Peyer's patch (tissue), 4 donors: ENCODE results near the gene DDX42. TPM values are rescaled to one million over a fixed set of nuclear protein-coding genes. Genes with fewer than 3 reads are reported as not detected.
A peak's percentile ranks its signal among the peaks of the same experiment; 100 is the strongest.

Experiments
- DNase-seq, 3 donors: peaks; one replicate each; pipeline ENCODE4 v3.0.0-alpha.2; 2017 to 2019
- H3K27ac ChIP-seq, 4 donors: fragments of 200-600 bp; sonication (generic); one replicate each; pipeline ENCODE4 v1.5.1; 2016 to 2019
- H3K27me3 ChIP-seq, 2 donors: fragments of 200-600 bp; sonication (generic); one replicate each; pipeline ENCODE4 v1.5.1; 2019
- H3K36me3 ChIP-seq, 3 donors: fragments of 200-600 bp; sonication (generic); one replicate each; pipeline ENCODE4 v1.5.1; 2016 to 2019
- H3K4me1 ChIP-seq, 4 donors: fragments of 200-600 bp; sonication (generic); one replicate each; pipeline ENCODE4 v1.5.1; 2016 to 2019
- H3K4me3 ChIP-seq, 4 donors: fragments of 200-600 bp; sonication (generic); 1 replicate in 3 of 4; 2 replicates in 1 of 4; pipeline ENCODE4 v1.5.1; 2016 to 2019; ENCODE audit warnings: mild to moderate bottlenecking in 1 of 4
- H3K9me3 ChIP-seq, 4 donors: fragments of 200-600 bp; sonication (generic); one replicate each; pipeline ENCODE4 v1.5.1; 2016 to 2019; ENCODE audit warnings: mild to moderate bottlenecking in 1 of 4
- POLR2A ChIP-seq, 2 donors: fragments of 450-650 bp; IDR thresholded peaks; one replicate each; pipeline ENCODE4 v1.5.1; 2017; ENCODE audit warnings: antibody characterized with exemption in 2 of 2, mild to moderate bottlenecking in 2 of 2, moderate library complexity in 2 of 2
- total RNA-seq, 4 donors: library from RNA; depleted of rRNA; stranded (reverse); fragments of >200 nt; gene quantifications; one replicate each; pipeline ENCODE4 v1.1.0, GENCODE V29; 2016
- TF ChIP-seq, protein P1 (sequence below), 6 experiments: fragments of 450-650 bp in 4 of 6; fragments of 200-600 bp in 2 of 6; sonication (generic) in 1 of 6; IDR thresholded peaks; one replicate each; pipeline ENCODE4 v1.5.1; 2017 to 2019; ENCODE audit warnings: antibody characterized with exemption in 6 of 6, mild to moderate bottlenecking in 3 of 6, moderate library complexity in 1 of 6

The DDX42 gene
- total RNA-seq, 4 donors from 2014 or later = 78.5 to 334 (median 148) TPM

DNA sequence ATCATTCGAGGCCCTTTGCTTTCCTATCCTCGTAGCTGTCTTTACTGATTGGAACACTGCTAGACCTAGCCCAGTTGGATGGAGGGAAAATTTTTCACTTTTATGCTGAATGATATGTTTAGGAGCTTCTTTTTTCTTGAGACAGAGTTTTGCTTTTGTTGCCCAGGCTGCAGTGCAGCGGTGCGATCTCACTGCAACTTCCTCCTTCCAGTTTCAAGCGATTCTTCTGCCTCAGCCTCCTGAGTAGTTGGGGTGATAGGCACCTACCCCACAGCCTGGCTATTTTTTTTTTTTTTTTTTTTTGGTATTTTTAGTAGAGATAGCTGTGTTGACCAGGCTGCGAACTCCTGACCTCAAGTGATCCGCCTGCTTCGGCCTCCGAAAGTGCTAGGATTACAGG is 36.0 kb downstream of the DDX42 start:
- Histone ChIP-seq H3K9me3 (no peaks in the 10 kb centered on the region), H3K36me3 (peaks cover 0 to 99% (median 0%) of the 10 kb centered on the region in 3 donors), H3K27ac (no peak overlapping the region), H3K27me3 (no peaks in the 10 kb centered on the region), H3K4me1 (no peaks in the 10 kb centered on the region), H3K4me3 (no peak overlapping the region)
- DNase-seq = no peak
- TF ChIP-seq POLR2A (IDR thresholded peaks at IDR 0.05) = no peak
- TF ChIP-seq, protein P1, sequence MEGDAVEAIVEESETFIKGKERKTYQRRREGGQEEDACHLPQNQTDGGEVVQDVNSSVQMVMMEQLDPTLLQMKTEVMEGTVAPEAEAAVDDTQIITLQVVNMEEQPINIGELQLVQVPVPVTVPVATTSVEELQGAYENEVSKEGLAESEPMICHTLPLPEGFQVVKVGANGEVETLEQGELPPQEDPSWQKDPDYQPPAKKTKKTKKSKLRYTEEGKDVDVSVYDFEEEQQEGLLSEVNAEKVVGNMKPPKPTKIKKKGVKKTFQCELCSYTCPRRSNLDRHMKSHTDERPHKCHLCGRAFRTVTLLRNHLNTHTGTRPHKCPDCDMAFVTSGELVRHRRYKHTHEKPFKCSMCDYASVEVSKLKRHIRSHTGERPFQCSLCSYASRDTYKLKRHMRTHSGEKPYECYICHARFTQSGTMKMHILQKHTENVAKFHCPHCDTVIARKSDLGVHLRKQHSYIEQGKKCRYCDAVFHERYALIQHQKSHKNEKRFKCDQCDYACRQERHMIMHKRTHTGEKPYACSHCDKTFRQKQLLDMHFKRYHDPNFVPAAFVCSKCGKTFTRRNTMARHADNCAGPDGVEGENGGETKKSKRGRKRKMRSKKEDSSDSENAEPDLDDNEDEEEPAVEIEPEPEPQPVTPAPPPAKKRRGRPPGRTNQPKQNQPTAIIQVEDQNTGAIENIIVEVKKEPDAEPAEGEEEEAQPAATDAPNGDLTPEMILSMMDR (IDR thresholded peaks at IDR 0.05) = no peak

DNA sequence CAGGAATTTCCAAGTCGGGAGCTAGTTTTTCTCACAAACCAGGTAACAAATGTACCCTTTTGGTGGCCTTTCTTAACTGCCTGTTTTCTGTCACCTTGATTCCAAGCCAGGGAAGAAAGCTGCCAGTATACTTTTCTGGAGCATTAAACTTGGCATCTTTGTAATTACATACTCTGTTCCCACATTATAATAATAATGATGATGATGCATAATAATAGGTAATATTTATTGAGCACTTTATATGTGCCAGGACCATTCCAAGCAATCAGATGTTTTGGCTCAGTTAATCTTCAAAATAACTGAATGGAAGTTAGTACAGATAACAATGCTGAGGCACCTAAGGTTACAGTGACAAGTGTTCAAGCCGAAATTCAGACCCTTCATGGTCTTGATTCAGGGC is 42.2 kb downstream of the DDX42 start:
- Histone ChIP-seq H3K27me3 (no peaks in the 10 kb centered on the region), H3K27ac (no peak overlapping the region), H3K36me3 (peaks cover 0 to 100% (median 0%) of the 10 kb centered on the region in 3 donors), H3K4me3 (no peak overlapping the region), H3K9me3 (no peaks in the 10 kb centered on the region), H3K4me1 (no peaks in the 10 kb centered on the region)
- DNase-seq = no peak
- TF ChIP-seq, protein P1 (IDR thresholded peaks at IDR 0.05) = no peak
- TF ChIP-seq POLR2A (IDR thresholded peaks at IDR 0.05) = no peak

DNA sequence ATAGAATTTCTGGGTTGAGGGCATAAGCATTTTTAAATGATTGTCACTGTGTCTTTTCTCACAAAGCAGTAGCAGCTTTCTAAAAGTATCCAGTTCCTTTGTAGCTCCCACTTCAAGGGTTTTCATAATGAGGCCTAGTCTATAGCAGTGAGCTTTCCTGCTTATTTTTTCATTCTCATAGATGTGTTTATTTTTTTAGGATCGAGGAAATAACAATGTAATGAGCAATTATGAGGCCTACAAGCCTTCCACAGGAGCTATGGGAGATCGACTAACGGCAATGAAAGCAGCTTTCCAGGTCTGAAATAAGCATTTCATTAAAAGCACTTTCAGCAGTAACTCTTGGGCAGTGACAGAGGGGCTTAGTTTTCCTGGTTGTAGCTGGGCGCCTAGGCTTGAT is 42.7 kb downstream of the DDX42 start:
- Histone ChIP-seq H3K4me3 (no peak overlapping the region), H3K27ac (no peak overlapping the region), H3K27me3 (no peaks in the 10 kb centered on the region), H3K4me1 (no peaks in the 10 kb centered on the region), H3K36me3 (peaks cover 0 to 100% (median 0%) of the 10 kb centered on the region in 3 donors), H3K9me3 (no peaks in the 10 kb centered on the region)
- no peak for DNase-seq
- TF ChIP-seq, protein P1 (IDR thresholded peaks at IDR 0.05) = no peak
- no peak for TF ChIP-seq POLR2A (IDR thresholded peaks at IDR 0.05)

DNA sequence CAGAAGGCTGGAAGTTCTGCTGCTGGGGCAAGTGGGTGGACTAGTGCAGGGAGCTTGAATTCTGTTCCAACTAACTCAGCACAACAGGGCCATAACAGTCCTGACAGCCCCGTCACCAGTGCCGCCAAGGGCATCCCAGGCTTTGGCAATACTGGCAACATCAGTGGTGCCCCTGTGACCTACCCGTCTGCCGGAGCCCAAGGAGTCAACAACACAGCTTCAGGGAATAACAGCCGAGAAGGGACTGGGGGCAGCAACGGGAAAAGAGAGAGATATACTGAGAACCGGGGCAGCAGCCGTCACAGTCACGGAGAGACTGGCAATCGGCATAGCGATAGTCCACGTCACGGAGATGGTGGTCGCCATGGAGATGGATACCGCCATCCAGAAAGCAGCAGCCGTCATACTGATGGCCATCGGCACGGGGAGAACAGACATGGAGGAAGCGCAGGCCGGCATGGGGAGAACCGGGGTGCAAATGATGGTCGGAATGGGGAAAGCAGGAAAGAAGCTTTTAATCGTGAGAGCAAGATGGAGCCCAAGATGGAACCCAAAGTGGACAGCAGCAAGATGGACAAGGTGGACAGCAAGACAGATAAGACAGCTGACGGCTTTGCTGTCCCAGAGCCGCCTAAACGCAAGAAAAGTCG is 43.9 kb downstream of the DDX42 start:
- H3K27ac ChIP-seq = no peak overlapping the region
- H3K9me3 ChIP-seq = no peaks in the 10 kb centered on the region
- H3K4me3 ChIP-seq = no peak overlapping the region
- no peaks in the 10 kb centered on the region for H3K27me3 ChIP-seq
- H3K36me3 ChIP-seq = peaks cover 0 to 100% (median 0%) of the 10 kb centered on the region in 3 donors
- H3K4me1 ChIP-seq = no peaks in the 10 kb centered on the region
- DNase-seq = no peak
- TF ChIP-seq, protein P1 (IDR thresholded peaks at IDR 0.05) = no peak
- TF ChIP-seq POLR2A (IDR thresholded peaks at IDR 0.05) = no peak

DNA sequence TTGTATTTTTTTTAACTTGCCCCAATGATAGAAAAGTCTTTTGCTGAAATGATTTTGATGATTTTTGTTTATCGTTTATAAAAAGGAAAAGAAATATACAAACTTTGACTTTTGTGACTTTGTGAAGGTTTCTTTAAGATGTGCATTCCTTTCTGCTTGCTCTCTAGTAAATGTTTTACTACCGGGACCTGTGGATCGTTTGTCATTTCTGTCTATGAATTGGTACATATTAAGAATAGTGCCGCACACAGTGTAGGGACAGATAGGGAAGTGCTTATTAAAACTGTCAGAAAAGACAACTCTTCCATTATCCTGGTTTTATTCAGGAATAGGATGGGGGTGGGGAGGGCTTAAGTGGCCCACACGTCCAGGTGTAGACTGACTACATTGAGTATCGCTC is 45.2 kb downstream of the DDX42 start:
- Histone ChIP-seq H3K9me3 (no peaks in the 10 kb centered on the region), H3K4me1 (no peaks in the 10 kb centered on the region), H3K36me3 (peaks cover 0 to 100% (median 0%) of the 10 kb centered on the region in 3 donors), H3K4me3 (no peak overlapping the region), H3K27ac (peak overlapping the region in 1 of 4 donors; percentile 4), H3K27me3 (no peaks in the 10 kb centered on the region)
- no peak for DNase-seq
- TF ChIP-seq POLR2A (IDR thresholded peaks at IDR 0.05) = no peak
- TF ChIP-seq, protein P1 (IDR thresholded peaks at IDR 0.05) = no peak
